WTC11 (cell line): ENCODE results near the gene RPS6KA5. TPM values are rescaled to one million over a fixed set of nuclear protein-coding genes. Genes with fewer than 3 reads are reported as not detected.

Experiments
- ATAC-seq: fragments of 200-7000 bp; cut with Tn5 transposase; 2 replicates; pipeline ENCODE4 v1.10.0; 2021; ENCODE audit warnings: mild to moderate bottlenecking, moderate library complexity
- CTCF ChIA-PET: fragments of 300-600 bp; sonication (Branson Sonifier 250); formaldehyde crosslinking; loops from one replicate; lab custom pipeline; 2021; ENCODE audit warnings: antibody characterized with exemption; lab: Charles Lee
- POLR2A ChIA-PET: fragments of 350-600 bp; sonication (Branson Sonifier 250); formaldehyde crosslinking; loops from one replicate; lab custom pipeline; 2021; ENCODE audit warnings: antibody characterized with exemption; lab: Charles Lee
- DNase-seq: peaks from one replicate; pipeline ENCODE4 v3.0.0; 2021; ENCODE audit warnings: low spot score
- H3K27ac Mint-ChIP-seq: 2 replicates; pipeline ENCODE4 v1.8.0; 2021; ENCODE audit warnings: mixed read lengths
- H3K27me3 Mint-ChIP-seq: 2 replicates; pipeline ENCODE4 v1.8.0; 2021; ENCODE audit warnings: low read depth, mild to moderate bottlenecking, moderate library complexity, mixed read lengths
- H3K36me3 Mint-ChIP-seq: 2 replicates; pipeline ENCODE4 v1.8.0; 2021; ENCODE audit warnings: mixed read lengths
- H3K4me1 Mint-ChIP-seq: 2 replicates; pipeline ENCODE4 v1.8.0; 2022; ENCODE audit warnings: mixed read lengths
- H3K4me3 Mint-ChIP-seq: 2 replicates; pipeline ENCODE4 v1.8.0; 2021; ENCODE audit warnings: mild to moderate bottlenecking, moderate library complexity, mixed read lengths
- H3K9me3 Mint-ChIP-seq: 2 replicates; pipeline ENCODE4 v1.8.0; 2021; ENCODE audit warnings: mixed read lengths
- ATF1 ChIP-seq: sonication (generic); formaldehyde crosslinking; IDR thresholded peaks from 2 replicates; pipeline ENCODE4 v1.8.1; 2023; ENCODE audit warnings: mild to moderate bottlenecking, moderate library complexity, missing genetic modification reagents
- ATF2 ChIP-seq: sonication (generic); formaldehyde crosslinking; IDR thresholded peaks from 2 replicates; pipeline ENCODE4 v1.8.1; 2022; ENCODE audit warnings: low read depth, missing genetic modification reagents, borderline replicate concordance
- ATF3 ChIP-seq: sonication (generic); formaldehyde crosslinking; conservative IDR thresholded peaks from 2 replicates; pipeline ENCODE4 v1.8.1; 2022; ENCODE audit warnings: mild to moderate bottlenecking, missing genetic modification reagents
- CREM ChIP-seq: sonication (generic); formaldehyde crosslinking; IDR thresholded peaks from 2 replicates; pipeline ENCODE4 v1.8.1; 2022; ENCODE audit warnings: mild to moderate bottlenecking, missing genetic modification reagents, moderate library complexity
- E2F1 ChIP-seq: sonication (generic); formaldehyde crosslinking; IDR thresholded peaks from 2 replicates; pipeline ENCODE4 v1.8.0; 2022; ENCODE audit warnings: mild to moderate bottlenecking, missing genetic modification reagents
- E2F4 ChIP-seq: sonication (generic); formaldehyde crosslinking; IDR thresholded peaks from 2 replicates; pipeline ENCODE4 v1.8.1; 2022; ENCODE audit warnings: low read depth, mild to moderate bottlenecking, moderate library complexity, missing genetic modification reagents, borderline replicate concordance
- E2F5 ChIP-seq: sonication (generic); formaldehyde crosslinking; IDR thresholded peaks from 2 replicates; pipeline ENCODE4 v1.8.1; 2022; ENCODE audit warnings: mild to moderate bottlenecking, moderate library complexity, missing genetic modification reagents
- GRHL2 ChIP-seq: fragments of 250-450 bp; sonication (Bioruptor Pico); IDR thresholded peaks from 2 replicates; pipeline ENCODE4 v1.8.0; 2022; ENCODE audit warnings: mild to moderate bottlenecking, moderate library complexity; ENCODE audit not compliant: insufficient replicate concordance, severe bottlenecking
- NR1H2 ChIP-seq: sonication (generic); formaldehyde crosslinking; IDR thresholded peaks from 2 replicates; pipeline ENCODE4 v1.9.0; 2021; ENCODE audit warnings: mild to moderate bottlenecking, moderate library complexity, missing genetic modification reagents
- NR2C2 ChIP-seq: sonication (generic); formaldehyde crosslinking; IDR thresholded peaks from 2 replicates; pipeline ENCODE4 v1.8.0; 2022; ENCODE audit warnings: mild to moderate bottlenecking, missing genetic modification reagents
- PRRX2 ChIP-seq: fragments of 250-450 bp; sonication (Bioruptor Pico); IDR thresholded peaks from 2 replicates; pipeline ENCODE4 v1.8.0; 2021; ENCODE audit warnings: mild to moderate bottlenecking
- SOX15 ChIP-seq: fragments of 250-450 bp; sonication (Bioruptor Pico); IDR thresholded peaks from 2 replicates; pipeline ENCODE4 v1.9.0; 2021; ENCODE audit warnings: mild to moderate bottlenecking
- STAT6 ChIP-seq: sonication (generic); formaldehyde crosslinking; conservative IDR thresholded peaks from 2 replicates; pipeline ENCODE4 v1.8.1; 2023; ENCODE audit warnings: mild to moderate bottlenecking, low read depth, missing genetic modification reagents, moderate library complexity
- USF1 ChIP-seq: sonication (generic); formaldehyde crosslinking; IDR thresholded peaks from 2 replicates; pipeline ENCODE4 v1.8.0; 2022; ENCODE audit warnings: mild to moderate bottlenecking, missing genetic modification reagents
- ZNF281 ChIP-seq: sonication (generic); formaldehyde crosslinking; IDR thresholded peaks from 2 replicates; pipeline ENCODE4 v1.8.0; 2023; ENCODE audit warnings: mild to moderate bottlenecking, missing genetic modification reagents
- total RNA-seq: library from RNA; stranded (reverse); gene quantifications from 3 replicates; pipeline ENCODE4 v1.2.3, GENCODE V29; 2021

RPS6KA5 gene
- total RNA-seq, 1 experiment from 2014 or later, result 5.2 TPM

GRCh38 chr14:91048676-91049075, 11.8 kb downstream of the RPS6KA5 start (continued):
- TF ChIP-seq STAT6 (CRISPR knock-in tag) (no peak), E2F5 (CRISPR knock-in tag) (no peak), SOX15 (no peak), USF1 (CRISPR knock-in tag) (no peak), NR2C2 (no peak), GRHL2 (CRISPR knock-in tag) (no peak)

- CTCF ChIA-PET, result interaction anchor here (0.6 to 2.0 kb wide), 3 partner anchors 12 to 1667 kb away, joined by 3 to 10 read pairs (median 3); partner anchors contain the start of genes DGLUCY and RPS6KA5
Observed at GRCh38 chr14:91048265-91048664, 12.2 kb downstream of the RPS6KA5 start.

More at GRCh38 chr14:91048265-91048664, 12.2 kb downstream of the RPS6KA5 start:
- Mint-ChIP-seq H3K27ac (no peak overlapping the region), H3K4me1 (peaks cover 2% of the 10 kb centered on the region; the same call in 1 of the 2 replicates), H3K36me3 (no peaks in the 10 kb centered on the region), H3K27me3 (no peaks in the 10 kb centered on the region), H3K9me3 (no peaks in the 10 kb centered on the region), H3K4me3 (no peak overlapping the region)
- ATAC-seq (no peak), DNase-seq (no peak)
- POLR2A ChIA-PET, result no interaction called here
- TF ChIP-seq NR1H2 (CRISPR knock-in tag), result no peak
- no peak for TF ChIP-seq E2F4 (CRISPR knock-in tag)
- no peak for TF ChIP-seq ATF3 (CRISPR knock-in tag)
- no peak for TF ChIP-seq PRRX2 (CRISPR knock-in tag)
- no peak for TF ChIP-seq ZNF281
- TF ChIP-seq ATF1 (CRISPR knock-in tag), result no peak
- no peak for TF ChIP-seq E2F1 (CRISPR knock-in tag)
- TF ChIP-seq ATF2 (CRISPR knock-in tag), result no peak
- no peak for TF ChIP-seq CREM (CRISPR knock-in tag)
